ENCODE measurements around the gene BBX.

GRCh38 chr3:107685383-107685782, 162.6 kb downstream of the BBX start:
- TF ChIP-seq CTCF (IDR thresholded peaks at IDR 0.05) (no peak), POLR2A (IDR thresholded peaks at IDR 0.05) (no peak)
